Kidney epithelial cell (primary cell): ENCODE measurements around the gene COMP. TPM values are rescaled to one million over a fixed set of nuclear protein-coding genes. Genes with fewer than 3 reads are reported as not detected.
"Not testable (repeated sequence)": the region's sequence is repeated elsewhere in the genome, so short reads cannot be mapped to it uniquely, and the experiment has no call there.

ENCODE experiments used
- DNase-seq: peaks from one replicate; pipeline ENCODE4 v3.0.0-alpha.2; 2010; ENCODE audit warnings: low read depth
- H3K27me3 ChIP-seq: 2 replicates; pipeline ENCODE4 v1.6.0; 2011; ENCODE audit warnings: low read length; ENCODE audit not compliant: control insufficient read depth, insufficient read depth
- H3K36me3 ChIP-seq: 2 replicates; pipeline ENCODE4 v1.5.1; 2011; ENCODE audit warnings: low read length; ENCODE audit not compliant: control insufficient read depth, insufficient read depth
- H3K4me3 ChIP-seq: 2 replicates; pipeline ENCODE4 v1.5.1; 2011; ENCODE audit warnings: low read depth, mild to moderate bottlenecking, control low read depth, low read length
- total RNA-seq: library from RNA; depleted of rRNA; stranded (reverse); fragments of >200 nt; gene quantifications from 2 replicates; pipeline ENCODE4 v1.2.3, GENCODE V29; 2015
- TF ChIP-seq, protein P1 (sequence below): IDR thresholded peaks from 2 replicates; pipeline ENCODE4 v1.5.1; 2011; ENCODE audit warnings: mild to moderate bottlenecking, moderate library complexity, low read length, control low read depth, inconsistent platforms; ENCODE audit not compliant: insufficient read depth, poor library complexity, severe bottlenecking

The COMP gene
- total RNA-seq, 1 donor from 2014 or later, result not detected

DNA sequence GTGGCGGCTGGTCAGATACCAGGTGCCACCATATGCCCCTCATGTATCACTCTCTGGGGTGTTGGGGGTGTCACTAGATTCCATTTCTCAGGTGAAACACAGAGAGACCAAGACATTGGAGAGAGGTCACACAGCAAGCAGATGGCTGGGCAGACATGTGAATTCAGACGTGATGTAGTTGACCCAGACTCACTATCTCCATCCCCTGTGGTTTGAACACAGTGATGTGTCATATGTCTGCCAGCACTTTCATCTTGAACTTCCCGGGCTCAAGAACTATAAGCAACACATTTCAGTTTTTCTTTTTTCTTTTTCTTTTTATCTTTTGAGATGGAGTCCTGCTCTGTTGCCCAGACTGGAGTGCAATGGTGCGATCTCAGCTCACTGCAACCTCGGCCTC is 24.6 kb upstream of the COMP start:
- DNase-seq, result no peak
- Histone ChIP-seq H3K36me3 (no peaks in the 10 kb centered on the region), H3K4me3 (no peak overlapping the region), H3K27me3 (peaks cover 15% of the 10 kb centered on the region)
- TF ChIP-seq, protein P1, sequence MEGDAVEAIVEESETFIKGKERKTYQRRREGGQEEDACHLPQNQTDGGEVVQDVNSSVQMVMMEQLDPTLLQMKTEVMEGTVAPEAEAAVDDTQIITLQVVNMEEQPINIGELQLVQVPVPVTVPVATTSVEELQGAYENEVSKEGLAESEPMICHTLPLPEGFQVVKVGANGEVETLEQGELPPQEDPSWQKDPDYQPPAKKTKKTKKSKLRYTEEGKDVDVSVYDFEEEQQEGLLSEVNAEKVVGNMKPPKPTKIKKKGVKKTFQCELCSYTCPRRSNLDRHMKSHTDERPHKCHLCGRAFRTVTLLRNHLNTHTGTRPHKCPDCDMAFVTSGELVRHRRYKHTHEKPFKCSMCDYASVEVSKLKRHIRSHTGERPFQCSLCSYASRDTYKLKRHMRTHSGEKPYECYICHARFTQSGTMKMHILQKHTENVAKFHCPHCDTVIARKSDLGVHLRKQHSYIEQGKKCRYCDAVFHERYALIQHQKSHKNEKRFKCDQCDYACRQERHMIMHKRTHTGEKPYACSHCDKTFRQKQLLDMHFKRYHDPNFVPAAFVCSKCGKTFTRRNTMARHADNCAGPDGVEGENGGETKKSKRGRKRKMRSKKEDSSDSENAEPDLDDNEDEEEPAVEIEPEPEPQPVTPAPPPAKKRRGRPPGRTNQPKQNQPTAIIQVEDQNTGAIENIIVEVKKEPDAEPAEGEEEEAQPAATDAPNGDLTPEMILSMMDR, result no peak

DNA sequence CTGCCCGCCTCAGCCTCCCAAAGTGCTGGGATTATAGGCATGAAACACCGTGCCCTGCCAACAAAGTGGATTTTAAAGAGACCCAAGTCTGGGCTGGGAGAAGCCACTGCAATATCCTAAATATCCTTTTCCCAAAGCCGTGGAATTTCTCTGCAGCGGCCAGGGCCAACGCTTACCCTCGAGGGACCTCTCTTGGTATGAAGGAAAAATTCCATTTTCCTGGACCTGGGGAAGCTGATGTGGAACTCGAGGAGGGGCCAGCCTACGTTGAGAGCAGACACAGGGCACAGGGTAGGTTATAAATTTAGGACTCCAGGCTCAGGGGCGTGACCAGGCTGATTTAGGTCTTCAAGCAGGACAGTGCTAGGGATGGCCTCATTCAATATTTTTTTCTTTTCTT is 23.0 kb upstream of the COMP start:
- Histone ChIP-seq H3K4me3 (no peak overlapping the region), H3K27me3 (peaks cover 20% of the 10 kb centered on the region), H3K36me3 (no peaks in the 10 kb centered on the region)
- DNase-seq, result no peak
- TF ChIP-seq, protein P1, result no peak

DNA sequence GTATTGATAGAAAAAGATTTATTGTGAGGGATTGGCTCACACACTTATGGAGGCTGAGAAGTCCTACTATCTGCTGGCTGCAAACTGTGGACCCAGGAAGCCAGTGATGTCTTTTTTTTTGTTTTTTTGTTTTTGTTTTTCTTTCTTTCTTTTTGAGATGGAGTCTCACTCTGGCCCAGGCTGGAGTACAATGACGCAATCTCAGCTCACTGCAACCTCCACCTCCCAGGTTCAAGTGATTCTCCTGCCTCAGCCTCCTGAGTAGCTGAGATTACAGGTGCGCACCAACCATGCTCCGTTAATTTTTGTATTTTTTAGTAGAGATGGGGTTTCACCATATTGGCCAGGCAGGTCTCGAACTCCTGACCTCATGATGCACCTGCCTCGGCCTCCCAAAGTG is 20.5 kb upstream of the COMP start:
- DNase-seq, H3K4me3 ChIP-seq, H3K36me3 ChIP-seq: not testable (repeated sequence)
- peaks cover 29% of the 10 kb centered on the region for H3K27me3 ChIP-seq

DNA sequence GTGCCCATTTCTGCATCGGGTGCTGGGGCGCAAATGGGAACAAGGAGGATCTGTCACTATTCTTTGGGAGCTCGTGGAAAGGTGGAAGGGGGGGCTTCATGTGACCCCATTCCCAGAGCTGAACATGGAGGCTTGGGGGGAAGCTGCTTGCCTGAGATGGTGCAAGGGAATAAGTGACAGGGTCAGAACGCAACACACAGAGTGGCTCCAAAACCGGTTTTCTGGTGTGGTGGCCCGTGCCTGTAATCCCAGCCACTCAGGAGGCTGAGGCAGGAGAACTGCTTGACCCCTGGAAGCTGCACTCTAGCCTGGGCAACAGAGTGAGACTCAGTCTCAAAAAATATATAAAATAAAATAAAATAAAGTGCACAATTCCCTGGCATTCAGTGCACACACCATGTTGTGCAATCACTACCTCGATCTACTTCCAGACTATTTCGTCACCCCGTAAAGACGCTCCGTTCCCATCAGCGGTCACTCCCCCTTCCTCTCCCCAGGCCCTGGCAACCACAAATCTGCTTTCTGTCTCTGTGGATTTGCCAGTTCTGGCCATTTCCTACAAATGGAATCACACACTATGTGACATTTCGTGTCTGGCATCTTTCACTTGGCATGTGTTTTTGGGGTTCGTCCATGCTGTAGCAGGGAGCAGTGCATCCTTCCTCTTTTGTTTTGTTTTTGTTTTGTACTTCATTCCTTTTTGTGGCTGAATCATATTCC is 18.2 kb upstream of the COMP start:
- no peaks in the 10 kb centered on the region for H3K36me3 ChIP-seq
- DNase-seq, result no peak
- peaks cover 29% of the 10 kb centered on the region for H3K27me3 ChIP-seq
- TF ChIP-seq, protein P1, result no peak
- H3K4me3 ChIP-seq, result no peak overlapping the region

DNA sequence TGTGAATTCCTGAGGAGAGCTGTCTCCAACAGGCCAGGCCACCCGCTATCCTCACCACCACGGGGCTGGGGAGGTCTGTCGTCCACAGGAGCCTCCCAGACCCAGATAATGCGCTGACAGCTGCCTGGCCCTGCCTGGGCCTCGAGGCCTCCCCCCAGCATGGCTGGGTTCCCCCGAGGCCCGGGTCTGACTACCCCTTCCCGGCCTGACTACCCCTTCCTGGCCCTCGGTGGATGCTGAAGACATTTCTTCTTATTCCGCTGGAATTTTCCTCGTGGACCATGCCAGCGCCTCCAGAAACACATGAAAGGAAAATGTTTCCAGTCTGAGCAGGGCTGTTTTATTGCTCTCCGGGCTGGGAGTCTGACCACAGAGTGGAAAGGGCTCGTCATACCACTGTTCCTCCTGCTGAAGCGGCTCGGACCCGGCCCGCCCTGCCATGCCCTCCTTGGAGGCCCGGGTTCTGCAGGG is 16.8 kb upstream of the COMP start:
- H3K27me3 ChIP-seq, result peaks cover 24% of the 10 kb centered on the region
- no peak for DNase-seq
- H3K4me3 ChIP-seq, result no peak overlapping the region
- TF ChIP-seq, protein P1, result no peak
- no peaks in the 10 kb centered on the region for H3K36me3 ChIP-seq

DNA sequence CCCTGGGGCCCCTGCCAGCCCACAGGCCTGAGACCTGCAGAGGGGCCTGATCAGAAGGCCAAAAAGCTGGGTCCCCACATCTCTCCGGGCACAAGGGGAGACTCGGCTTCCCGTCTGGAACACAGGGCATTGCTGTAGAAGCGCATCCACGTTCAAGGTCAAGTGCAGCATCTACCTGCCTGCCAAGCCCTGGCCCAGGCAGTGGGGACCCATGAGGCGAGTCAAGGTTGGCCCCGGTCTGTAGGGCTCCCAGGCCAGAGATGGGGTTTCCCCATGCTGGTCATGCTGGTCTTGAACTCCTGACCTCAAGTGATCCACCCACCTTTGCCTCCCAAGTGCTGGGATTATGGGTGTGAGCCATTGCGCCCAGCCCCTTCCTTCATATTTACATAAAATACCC is 13.5 kb upstream of the COMP start:
- no peaks in the 10 kb centered on the region for H3K36me3 ChIP-seq
- no peak for DNase-seq
- TF ChIP-seq, protein P1, result no peak
- H3K4me3 ChIP-seq, result no peak overlapping the region
- H3K27me3 ChIP-seq, result peaks cover 35% of the 10 kb centered on the region
